GM18867 (cell line): Measurements from ENCODE around the gene TRMT1L.
"Not testable (repeated sequence)": the region's sequence is repeated elsewhere in the genome, so short reads cannot be mapped to it uniquely, and the experiment has no call there.

Source experiments
- ATAC-seq: cut with Tn5 transposase; IDR thresholded peaks from one replicate; pipeline ENCODE4 v1.9.1; 2021; ENCODE audit warnings: mild to moderate bottlenecking, moderate library complexity; ENCODE audit not compliant: unreplicated experiment

Gene TRMT1L, protein sequence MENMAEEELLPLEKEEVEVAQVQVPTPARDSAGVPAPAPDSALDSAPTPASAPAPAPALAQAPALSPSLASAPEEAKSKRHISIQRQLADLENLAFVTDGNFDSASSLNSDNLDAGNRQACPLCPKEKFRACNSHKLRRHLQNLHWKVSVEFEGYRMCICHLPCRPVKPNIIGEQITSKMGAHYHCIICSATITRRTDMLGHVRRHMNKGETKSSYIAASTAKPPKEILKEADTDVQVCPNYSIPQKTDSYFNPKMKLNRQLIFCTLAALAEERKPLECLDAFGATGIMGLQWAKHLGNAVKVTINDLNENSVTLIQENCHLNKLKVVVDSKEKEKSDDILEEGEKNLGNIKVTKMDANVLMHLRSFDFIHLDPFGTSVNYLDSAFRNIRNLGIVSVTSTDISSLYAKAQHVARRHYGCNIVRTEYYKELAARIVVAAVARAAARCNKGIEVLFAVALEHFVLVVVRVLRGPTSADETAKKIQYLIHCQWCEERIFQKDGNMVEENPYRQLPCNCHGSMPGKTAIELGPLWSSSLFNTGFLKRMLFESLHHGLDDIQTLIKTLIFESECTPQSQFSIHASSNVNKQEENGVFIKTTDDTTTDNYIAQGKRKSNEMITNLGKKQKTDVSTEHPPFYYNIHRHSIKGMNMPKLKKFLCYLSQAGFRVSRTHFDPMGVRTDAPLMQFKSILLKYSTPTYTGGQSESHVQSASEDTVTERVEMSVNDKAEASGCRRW

DNA sequence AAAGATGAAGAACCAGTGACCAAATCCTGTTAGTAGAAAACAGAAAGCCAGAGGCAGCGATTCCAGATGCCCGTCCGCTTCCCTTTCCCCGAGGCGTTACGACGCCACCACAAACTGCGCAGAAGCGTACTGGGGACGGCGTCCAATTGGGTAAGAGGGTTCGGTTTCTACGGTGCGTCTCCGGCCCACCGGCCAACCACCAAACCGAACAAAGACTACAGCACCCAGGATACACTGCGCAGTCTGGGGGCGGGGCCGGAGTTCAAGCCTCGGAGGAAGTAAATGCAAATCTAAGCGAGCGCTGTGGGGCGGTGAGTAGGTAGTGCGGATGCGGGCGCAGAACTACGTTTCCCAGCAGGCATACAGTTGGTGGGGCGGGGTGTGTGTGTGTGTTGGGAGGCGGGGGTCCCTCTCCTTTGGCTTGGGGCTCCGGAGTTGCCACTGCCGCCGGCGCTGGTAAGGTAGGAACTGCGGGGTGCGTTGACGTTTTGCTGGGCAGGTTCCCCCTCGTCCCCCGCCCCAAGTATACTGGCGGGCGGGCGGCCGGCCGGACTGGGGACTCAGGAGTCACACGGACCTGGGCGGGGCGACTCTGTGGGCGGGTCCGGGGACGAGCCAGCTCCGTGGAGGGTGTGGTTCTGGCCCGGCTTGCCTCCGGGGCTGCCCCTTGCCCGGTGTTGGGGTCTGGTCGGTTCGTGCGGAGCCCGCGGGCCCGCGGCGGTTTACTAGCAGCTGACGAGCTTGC is at the start of gene TRMT1L, which contains the start of gene SWT1:
TRMT1L (minus strand) TSS at position 100 of the 745 bp plus-strand sequence. CDS start 241 bp downstream, outside the sequence.
SWT1 (plus strand) TSS at position 314 of the 745 bp plus-strand sequence. CDS start 3,675 bp downstream, outside the sequence.
- ATAC-seq, result peak; percentile 90

DNA sequence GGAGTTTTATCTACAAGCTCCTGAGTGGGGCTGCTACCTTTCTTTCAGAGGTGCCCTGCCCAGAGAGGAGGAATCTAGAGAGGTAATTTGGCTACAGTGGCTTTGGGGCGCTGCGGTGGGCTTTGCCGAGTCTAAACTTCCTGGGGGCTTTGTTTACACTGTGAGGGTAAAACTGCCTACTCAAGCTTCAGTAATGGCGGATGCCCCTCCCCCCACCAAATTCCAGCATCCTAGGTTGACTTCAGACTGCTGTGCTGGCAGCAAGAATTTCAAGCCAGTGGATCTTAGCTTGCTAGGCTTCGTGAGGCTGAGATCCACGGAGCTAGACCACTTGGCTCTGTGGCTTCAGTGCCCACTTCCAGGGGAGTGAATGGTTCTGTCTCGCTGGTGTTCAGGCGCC is 44.1 kb upstream of the TRMT1L start:
- no peak for ATAC-seq

DNA sequence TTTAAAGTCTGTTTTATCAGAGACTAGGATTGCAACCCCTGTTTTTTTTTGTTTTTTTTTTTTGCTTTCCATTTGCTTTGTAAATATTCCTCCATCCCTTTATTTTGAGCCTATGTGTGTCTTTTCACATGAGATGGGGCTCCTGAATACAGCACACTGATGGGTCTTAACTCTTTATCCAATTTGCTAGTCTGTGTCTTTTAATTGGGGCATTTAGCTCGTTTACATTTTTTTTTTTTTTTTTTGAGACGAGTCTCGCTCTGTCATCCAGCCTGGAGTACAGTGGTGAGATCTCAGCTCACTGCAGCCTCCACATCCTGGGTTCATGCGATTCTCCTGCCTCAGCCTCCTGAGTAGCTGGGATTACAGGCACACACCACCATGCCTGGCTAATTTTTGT is 42.0 kb upstream of the TRMT1L start:
- not testable (repeated sequence) for ATAC-seq

DNA sequence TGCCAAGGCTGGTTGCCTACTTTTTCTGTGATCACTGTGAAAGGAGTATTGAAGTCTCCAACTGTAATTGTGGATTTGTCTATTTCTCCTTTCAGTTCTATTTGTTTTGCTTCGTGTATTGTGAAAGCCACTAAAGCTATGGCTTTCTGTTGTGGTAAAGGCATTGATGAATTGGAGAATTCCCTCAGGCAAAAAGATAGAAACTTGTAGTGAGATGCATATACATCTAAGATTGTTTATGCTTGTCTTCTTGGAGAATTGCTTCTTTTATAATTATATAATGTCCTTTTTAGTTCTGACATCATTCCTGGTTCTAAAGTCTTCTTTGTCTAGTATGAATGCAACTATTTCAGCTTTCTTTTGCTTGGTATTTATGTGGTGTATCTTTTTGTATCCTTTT is 37.0 kb upstream of the TRMT1L start:
- ATAC-seq, result no peak

DNA sequence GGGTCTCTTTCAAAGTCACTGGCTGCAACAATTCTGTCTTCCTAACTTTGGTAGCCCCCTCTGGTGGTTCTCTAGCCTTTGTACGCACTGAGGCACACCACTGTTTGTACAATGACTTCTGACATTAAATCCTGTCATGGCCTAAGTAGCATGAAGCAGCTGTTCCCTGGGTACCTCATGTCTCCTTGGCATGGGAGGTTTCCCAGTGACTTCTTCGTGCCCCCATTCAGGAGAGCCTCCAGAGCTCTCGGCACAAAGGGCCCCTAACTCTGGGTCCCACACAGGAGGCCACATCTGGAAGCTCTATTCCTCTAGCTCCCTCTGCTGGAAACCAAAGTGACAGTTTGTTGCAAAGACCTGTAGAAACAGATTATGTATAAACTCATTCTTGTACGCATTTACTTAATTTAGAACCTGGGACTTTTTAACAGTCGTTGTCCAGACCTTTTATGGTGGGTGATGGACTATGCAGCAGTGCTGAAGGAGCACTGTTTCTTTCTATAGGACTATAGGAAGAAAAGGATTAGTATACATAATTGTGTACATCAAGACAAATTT is 13.6 kb upstream of the TRMT1L start:
- ATAC-seq, result peak; percentile 88

GRCh38 chr1:185166106-185166505 is 9.4 kb upstream of the TRMT1L start:
- no peak for ATAC-seq

DNA sequence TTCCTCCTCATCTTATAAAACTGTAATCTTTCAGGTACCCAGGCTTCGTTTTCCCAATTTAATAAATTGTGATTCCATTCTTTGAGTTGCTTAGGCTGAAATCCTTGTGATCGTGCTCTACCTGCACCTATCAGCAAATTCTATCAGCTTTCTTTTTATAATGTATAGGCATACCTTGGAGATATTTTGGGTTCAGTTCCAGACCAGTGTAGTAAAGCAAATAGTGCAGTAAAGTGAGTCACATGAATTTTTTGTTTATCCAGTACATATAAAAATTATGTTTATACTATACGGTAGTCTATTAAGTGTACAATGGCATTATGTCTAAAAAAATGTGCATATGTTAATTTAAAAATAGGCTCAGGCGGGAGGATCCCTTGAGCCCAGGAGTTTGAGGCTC is 5.7 kb upstream of the TRMT1L start:
- no peak for ATAC-seq

GRCh38 chr1:185159966-185160365 is 3.2 kb upstream of the TRMT1L start:
- ATAC-seq, result no peak

DNA sequence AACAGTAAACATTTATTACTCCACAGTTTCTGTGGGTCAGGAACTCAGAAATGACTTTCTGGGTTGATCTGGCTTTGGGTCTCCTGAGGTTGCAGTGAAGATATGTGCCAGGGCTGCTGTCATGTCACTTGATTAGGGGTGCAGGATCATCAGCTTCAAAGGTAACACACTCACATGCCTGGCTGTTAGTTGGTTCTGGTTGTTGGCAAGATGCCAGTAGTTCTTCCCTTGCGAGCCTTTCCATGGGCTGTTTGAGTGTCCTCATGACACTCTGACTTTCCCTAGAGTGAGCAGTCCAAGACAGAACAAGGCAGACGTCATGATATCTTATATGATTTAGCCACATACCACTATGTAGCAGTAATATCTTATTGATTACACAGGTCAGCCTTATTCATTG is 2.0 kb upstream of the TRMT1L start:
- ATAC-seq, result no peak

DNA sequence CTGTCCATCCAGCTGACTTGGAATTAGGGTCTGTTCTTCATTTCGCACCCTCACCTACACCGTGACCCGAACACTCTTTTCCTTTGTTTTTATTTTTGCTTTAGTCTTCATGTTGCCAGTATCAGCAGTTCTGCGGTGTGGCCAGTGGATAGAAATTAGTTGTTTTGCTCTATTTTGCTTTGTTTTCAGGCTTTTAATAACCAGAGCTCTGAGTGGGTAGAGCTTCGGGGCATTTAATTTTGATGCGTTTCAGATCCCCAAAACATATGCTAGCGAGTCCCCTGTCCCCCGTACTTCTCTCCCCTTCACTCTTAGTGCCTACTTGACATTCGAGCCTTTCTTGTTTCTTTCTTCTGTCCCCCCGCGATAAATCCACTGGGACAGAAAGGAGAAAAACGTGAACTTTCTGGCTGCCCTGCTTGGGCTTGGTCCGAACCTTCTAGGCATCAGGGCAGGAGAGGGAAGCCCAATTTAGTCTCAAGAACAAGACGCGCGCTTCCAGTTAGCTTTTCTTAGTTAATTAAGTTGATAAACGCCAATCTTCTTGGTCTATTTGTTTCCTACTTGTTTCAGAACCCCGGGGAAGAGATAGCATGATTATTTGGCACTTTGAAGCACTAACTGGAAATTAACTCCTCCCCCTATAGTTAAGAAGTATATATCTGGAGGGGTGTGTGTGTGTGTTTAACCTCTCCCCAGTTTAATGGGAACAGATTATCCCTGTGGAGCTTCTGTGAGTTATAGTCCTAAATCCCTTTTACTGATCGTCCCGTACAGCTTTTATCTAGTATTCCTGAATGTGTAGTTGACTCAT is 1.1 kb upstream of the TRMT1L start:
- no peak for ATAC-seq

- peak; percentile 31 for ATAC-seq
Observed at GRCh38 chr1:185156288-185156853, 382 bp downstream of the TRMT1L start.

DNA sequence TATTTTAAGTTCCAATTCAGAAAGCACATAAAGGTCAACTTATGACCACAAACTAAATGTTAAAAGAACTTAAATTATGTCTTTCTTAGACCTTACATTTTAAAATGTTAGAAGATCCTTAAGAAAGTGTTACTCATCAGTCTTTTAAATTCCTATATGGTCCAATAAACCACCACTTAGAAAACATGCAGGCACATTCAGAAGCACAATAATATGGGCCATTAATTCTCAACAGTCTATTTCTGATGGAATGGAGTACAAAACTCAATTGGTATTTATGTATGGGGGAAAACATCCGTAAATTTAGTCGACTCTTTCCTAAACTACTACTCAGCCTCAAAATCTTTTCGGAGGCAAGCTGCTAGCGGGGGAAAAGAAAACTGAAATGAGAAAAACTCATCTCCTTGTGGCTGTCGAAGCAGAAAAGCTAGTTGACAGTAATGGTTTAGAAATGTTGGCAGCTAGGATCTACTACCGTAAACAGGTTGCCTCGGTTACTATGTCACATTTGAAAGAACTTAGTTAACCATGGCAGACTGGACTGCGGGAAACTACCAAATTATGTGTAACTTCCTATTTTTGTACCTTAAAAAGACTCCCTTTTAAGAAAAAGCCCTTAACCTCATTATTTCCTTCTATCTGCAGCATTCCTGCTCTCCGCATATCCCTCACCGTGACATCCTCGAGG is 1.0 kb downstream of the TRMT1L start:
- no peak for ATAC-seq

GRCh38 chr1:185154912-185155513 is 1.7 kb downstream of the TRMT1L start:
- ATAC-seq, result no peak

DNA sequence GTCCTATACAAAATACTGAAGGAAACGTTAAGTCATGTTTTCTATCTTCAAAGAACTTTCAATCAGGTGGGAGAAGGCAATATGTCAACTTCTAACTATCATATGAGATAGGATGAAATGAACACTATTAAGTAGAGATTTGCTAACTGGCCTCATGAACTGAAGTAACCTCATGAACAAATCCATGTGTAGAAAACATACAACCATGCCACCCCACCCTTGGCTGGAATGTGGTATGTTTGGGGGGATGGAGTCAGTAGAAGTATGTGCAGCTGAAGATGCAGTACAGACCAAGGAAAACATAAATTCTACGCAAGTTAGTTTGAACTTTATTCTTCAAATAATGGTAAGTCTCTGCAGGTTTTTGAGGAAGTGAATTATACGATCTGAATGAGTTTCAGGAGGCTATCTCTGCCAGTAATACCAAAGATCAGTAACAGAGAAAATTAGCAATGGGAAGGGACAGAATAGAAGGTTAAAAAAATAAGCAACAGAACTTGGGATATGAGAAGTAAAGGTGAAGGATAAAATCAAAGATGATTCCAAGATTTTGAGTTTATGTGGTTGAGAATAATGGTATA is 4.5 kb downstream of the TRMT1L start:
- no peak for ATAC-seq

GRCh38 chr1:185151215-185151614 is 5.5 kb downstream of the TRMT1L start:
- ATAC-seq, result no peak

- ATAC-seq, result no peak
Observed at GRCh38 chr1:185144233-185144632, 12.5 kb downstream of the TRMT1L start.

DNA sequence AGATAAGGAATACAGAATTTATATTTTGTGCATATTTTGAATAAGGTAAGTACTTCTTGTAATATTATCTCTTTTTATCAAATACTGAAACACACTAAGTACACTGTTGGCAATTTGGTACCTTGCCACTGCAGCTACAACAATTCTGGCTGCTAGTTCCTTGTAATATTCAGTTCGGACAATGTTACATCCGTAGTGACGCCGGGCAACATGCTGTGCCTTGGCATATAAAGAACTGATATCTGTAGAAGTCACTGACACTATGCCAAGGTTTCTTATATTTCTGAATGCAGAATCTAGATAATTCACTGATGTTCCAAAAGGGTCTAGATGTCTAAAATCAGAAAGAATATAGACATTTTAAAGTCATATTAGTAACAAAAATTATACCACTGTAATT is 17.5 kb downstream of the TRMT1L start:
- ATAC-seq, result no peak

GRCh38 chr1:185137896-185138545 is 18.7 kb downstream of the TRMT1L start:
- ATAC-seq, result no peak
